ENCODE data around the gene NR4A1.

Gene NR4A1

GRCh38 chr12:52042706-52043385 lies 8.4 kb upstream of the NR4A1 start:
- Histone ChIP-seq H3K4me3 (ENCODE audit: low read length) (peak overlapping the region; percentile 71), H4K20me1 (ENCODE audit: control insufficient read depth, insufficient read depth, low read depth, low read length) (no peaks in the 10 kb centered on the region), H3K4me1 (ENCODE audit: control insufficient read depth, low read length) (peaks cover 60% of the 10 kb centered on the region), H3F3A (ENCODE audit: control insufficient read depth, insufficient read depth) (0 out of 2 replicates have a peak, but pooled peaks cover 4% of the 10 kb centered on the region), H3K9me3 (ENCODE audit: control insufficient read depth, insufficient read depth, low read length) (no peaks in the 10 kb centered on the region), H3K27ac (ENCODE audit: low read depth, low read length) (no peak overlapping the region), H3K4me2 (ENCODE audit: low read length) (peak overlapping the region; percentile 91), H3K9me2 (replicated peaks; ENCODE audit: control insufficient read depth, low read length) (no peaks in the 10 kb centered on the region), H3K36me3 (ENCODE audit: control insufficient read depth, low read length) (peaks cover 20% of the 10 kb centered on the region; the same call in 1 of the 2 replicates), H3K27me3 (ENCODE audit: control insufficient read depth, low read length) (no peaks in the 10 kb centered on the region), H3K79me2 (ENCODE audit: control insufficient read depth, low read length) (peaks cover 34% of the 10 kb centered on the region)
- TF ChIP-seq CTCF (IDR thresholded peaks at IDR 0.05; ENCODE audit: low read depth, low read length, poor library complexity, severe bottlenecking) (no peak), EZH2phosphoT487 (IDR thresholded peaks at IDR 0.05; ENCODE audit: borderline replicate concordance, low read length) (no peak)

GRCh38 chr12:52043386-52044212 lies 7.6 kb upstream of the NR4A1 start:
- Histone ChIP-seq H3K9me3 (ENCODE audit: control insufficient read depth, insufficient read depth, low read length) (no peaks in the 10 kb centered on the region), H3K27ac (ENCODE audit: low read depth, low read length) (no peak overlapping the region), H4K20me1 (ENCODE audit: control insufficient read depth, insufficient read depth, low read depth, low read length) (no peaks in the 10 kb centered on the region), H3F3A (ENCODE audit: control insufficient read depth, insufficient read depth) (0 out of 2 replicates have a peak, but pooled peaks cover 2% of the 10 kb centered on the region), H3K9me2 (replicated peaks; ENCODE audit: control insufficient read depth, low read length) (no peaks in the 10 kb centered on the region), H3K36me3 (ENCODE audit: control insufficient read depth, low read length) (peaks cover 20% of the 10 kb centered on the region; the same call in 1 of the 2 replicates), H3K4me3 (ENCODE audit: low read length) (no peak overlapping the region), H3K79me2 (ENCODE audit: control insufficient read depth, low read length) (peaks cover 29% of the 10 kb centered on the region), H3K27me3 (ENCODE audit: control insufficient read depth, low read length) (no peaks in the 10 kb centered on the region), H3K4me2 (ENCODE audit: low read length) (no peak overlapping the region), H3K4me1 (ENCODE audit: control insufficient read depth, low read length) (peaks cover 54% of the 10 kb centered on the region)
- TF ChIP-seq EZH2phosphoT487 (IDR thresholded peaks at IDR 0.05; ENCODE audit: borderline replicate concordance, low read length) (no peak), CTCF (IDR thresholded peaks at IDR 0.05; ENCODE audit: low read depth, low read length, poor library complexity, severe bottlenecking) (no peak)

GRCh38 chr12:52044292-52044983 lies 6.8 kb upstream of the NR4A1 start:
- H3K9me3 ChIP-seq (ENCODE audit: control insufficient read depth, insufficient read depth, low read length): no peaks in the 10 kb centered on the region
- H3K4me1 ChIP-seq (ENCODE audit: control insufficient read depth, low read length): peaks cover 45% of the 10 kb centered on the region
- peaks cover 20% of the 10 kb centered on the region; the same call in 1 of the 2 replicates for H3K36me3 ChIP-seq (ENCODE audit: control insufficient read depth, low read length)
- TF ChIP-seq EZH2phosphoT487 (IDR thresholded peaks at IDR 0.05; ENCODE audit: borderline replicate concordance, low read length) (no peak), CTCF (IDR thresholded peaks at IDR 0.05; ENCODE audit: low read depth, low read length, poor library complexity, severe bottlenecking) (no peak)
- 0 out of 2 replicates have a peak, but pooled peaks cover 2% of the 10 kb centered on the region for H3F3A ChIP-seq (ENCODE audit: control insufficient read depth, insufficient read depth)
- no peaks in the 10 kb centered on the region for H3K27me3 ChIP-seq (ENCODE audit: control insufficient read depth, low read length)
- no peak overlapping the region for H3K27ac ChIP-seq (ENCODE audit: low read depth, low read length)
- H4K20me1 ChIP-seq (ENCODE audit: control insufficient read depth, insufficient read depth, low read depth, low read length): no peaks in the 10 kb centered on the region
- H3K4me3 ChIP-seq (ENCODE audit: low read length): no peak overlapping the region
- no peaks in the 10 kb centered on the region for H3K9me2 ChIP-seq (replicated peaks; ENCODE audit: control insufficient read depth, low read length)
- peaks cover 20% of the 10 kb centered on the region for H3K79me2 ChIP-seq (ENCODE audit: control insufficient read depth, low read length)
- no peak overlapping the region for H3K4me2 ChIP-seq (ENCODE audit: low read length)

All from DOHH2 (cell line).